GM23338 (cell line): ENCODE data around the gene TMPRSS11E. TPM values are rescaled to one million over a fixed set of nuclear protein-coding genes. Genes with fewer than 3 reads are reported as not detected.

Experiments
- ATAC-seq: fragments of 200-7000 bp; cut with Tn5 transposase; 3 replicates; pipeline ENCODE4 v1.9.1; 2020
- DNase-seq: peaks from one replicate; pipeline ENCODE4 v3.0.0-alpha.2; 2015; ENCODE audit warnings: low spot score
- H2AFZ ChIP-seq: fragments of 200-600 bp; sonication (generic); 2 replicates; pipeline ENCODE4 v1.8.0; 2016; ENCODE audit warnings: antibody characterized with exemption, mild to moderate bottlenecking, moderate library complexity
- H3F3A ChIP-seq: fragments of 200-600 bp; sonication (generic); replicated peaks from 2 replicates; pipeline ENCODE4 v1.8.0; 2017; ENCODE audit warnings: antibody characterized with exemption, mixed run types, low read depth
- H3K27ac ChIP-seq: fragments of 200-600 bp; sonication (generic); 2 replicates; pipeline ENCODE4 v1.6.1; 2016; ENCODE audit warnings: low read depth
- H3K27me3 ChIP-seq: fragments of 200-600 bp; sonication (generic); 2 replicates; pipeline ENCODE4 v1.8.0; 2016; ENCODE audit warnings: mild to moderate bottlenecking, mixed run types, moderate library complexity; ENCODE audit not compliant: insufficient read depth
- H3K36me3 ChIP-seq: fragments of 200-600 bp; sonication (generic); 2 replicates; pipeline ENCODE4 v1.8.0; 2016; ENCODE audit warnings: mild to moderate bottlenecking; ENCODE audit not compliant: insufficient read depth
- H3K4me1 ChIP-seq: fragments of 200-600 bp; sonication (generic); 2 replicates; pipeline ENCODE4 v1.8.0; 2016; ENCODE audit warnings: mild to moderate bottlenecking, moderate library complexity; ENCODE audit not compliant: insufficient read depth
- H3K4me2 ChIP-seq: fragments of 200-600 bp; sonication (generic); 2 replicates; pipeline ENCODE4 v1.7.1; 2017; ENCODE audit warnings: mixed run types
- H3K4me3 ChIP-seq: fragments of 200-600 bp; sonication (generic); 2 replicates; pipeline ENCODE4 v1.6.1; 2016; ENCODE audit warnings: mixed run types
- H3K79me2 ChIP-seq: fragments of 200-600 bp; sonication (generic); replicated peaks from 2 replicates; pipeline ENCODE4 v1.8.0; 2017; ENCODE audit warnings: mild to moderate bottlenecking; ENCODE audit not compliant: insufficient read depth
- H3K9me2 ChIP-seq: fragments of 200-600 bp; sonication (generic); 2 replicates; pipeline ENCODE4 v1.8.0; 2017; ENCODE audit not compliant: insufficient read depth
- H4K20me1 ChIP-seq: fragments of 200-600 bp; sonication (generic); replicated peaks from 2 replicates; pipeline ENCODE4 v1.8.0; 2017; ENCODE audit warnings: mild to moderate bottlenecking; ENCODE audit not compliant: insufficient read depth
- H3K27ac Mint-ChIP-seq: 2 replicates; pipeline ENCODE4 v1.8.0; 2020; ENCODE audit warnings: inconsistent platforms, mild to moderate bottlenecking, moderate library complexity, mixed read lengths
- H3K27me3 Mint-ChIP-seq: 3 replicates; pipeline ENCODE4 v1.8.0; 2022; ENCODE audit warnings: low read depth, mild to moderate bottlenecking, moderate library complexity, mixed read lengths, inconsistent platforms; ENCODE audit not compliant: insufficient read depth, poor library complexity
- H3K36me3 Mint-ChIP-seq: 3 replicates; pipeline ENCODE4 v1.8.0; 2021; ENCODE audit warnings: low read depth, mild to moderate bottlenecking, inconsistent platforms, moderate library complexity, mixed read lengths
- H3K4me1 Mint-ChIP-seq: 3 replicates; pipeline ENCODE4 v1.8.0; 2020; ENCODE audit warnings: mild to moderate bottlenecking, inconsistent platforms, mixed read lengths
- H3K4me3 Mint-ChIP-seq: 3 replicates; pipeline ENCODE4 v1.8.0; 2021; ENCODE audit warnings: moderate library complexity, mild to moderate bottlenecking, inconsistent platforms, mixed read lengths
- H3K9me3 Mint-ChIP-seq: 3 replicates; pipeline ENCODE4 v1.8.0; 2020; ENCODE audit warnings: moderate library complexity, mild to moderate bottlenecking, inconsistent platforms, mixed read lengths
- CREB1 ChIP-seq: fragments of 250-450 bp; sonication (Bioruptor Pico); IDR thresholded peaks from 2 replicates; pipeline ENCODE4 v1.5.0; 2020; ENCODE audit warnings: low read depth, mild to moderate bottlenecking, moderate library complexity
- EZH2 ChIP-seq: fragments of 200-600 bp; sonication (generic); IDR thresholded peaks from one replicate; pipeline ENCODE4 v1.8.0; 2017; ENCODE audit warnings: antibody characterized with exemption, mild to moderate bottlenecking, low read depth; ENCODE audit not compliant: unreplicated experiment
- EZH2phosphoT487 ChIP-seq: fragments of 200-600 bp; sonication (generic); IDR thresholded peaks from one replicate; pipeline ENCODE4 v1.8.1; 2018; ENCODE audit warnings: antibody characterized with exemption; ENCODE audit not compliant: unreplicated experiment
- JUNB ChIP-seq: IDR thresholded peaks from one replicate; pipeline ENCODE4 v1.6.1; 2016; ENCODE audit warnings: antibody characterized with exemption; ENCODE audit not compliant: unreplicated experiment
- NANOG ChIP-seq: IDR thresholded peaks from 2 replicates; pipeline ENCODE4 v1.6.1; 2016; ENCODE audit warnings: antibody characterized with exemption, borderline replicate concordance
- POLR2AphosphoS5 ChIP-seq: IDR thresholded peaks from 2 replicates; pipeline ENCODE4 v1.6.1; 2016; ENCODE audit warnings: antibody characterized with exemption, low read depth
- STAT1 ChIP-seq: IDR thresholded peaks from one replicate; pipeline ENCODE4 v1.6.1; 2016; ENCODE audit warnings: antibody characterized with exemption; ENCODE audit not compliant: unreplicated experiment
- ZNF114 ChIP-seq: fragments of 250-450 bp; sonication (Bioruptor Pico); IDR thresholded peaks from 2 replicates; pipeline ENCODE4 v1.5.0; 2020; ENCODE audit warnings: mild to moderate bottlenecking, moderate library complexity
- ZNF331 ChIP-seq: fragments of 250-450 bp; sonication (Bioruptor Pico); IDR thresholded peaks from 2 replicates; pipeline ENCODE4 v1.5.0; 2020; ENCODE audit warnings: low read depth, mild to moderate bottlenecking, moderate library complexity
- polyA plus RNA-seq: library from polyadenylated mRNA; unstranded; fragments of >200 nt; fragmentation: Nextera tagmentation; extraction: Ambion mirVana; gene quantifications from 2 replicates; pipeline ENCODE4 v1.2.1, GENCODE V29; 2016
- total RNA-seq: library from RNA; depleted of rRNA; stranded (reverse); fragments of >200 nt; shearing (Covaris generic); gene quantifications from 2 replicates; pipeline ENCODE4 v1.2.3, GENCODE V29; 2014
- TF ChIP-seq, protein P1 (sequence below), 2 experiments: fragments of 200-600 bp in 1 of 2; sonication (generic) in 1 of 2; conservative IDR thresholded peaks; 2 replicates each; pipeline versions ENCODE4 v1.5.1 to v1.6.1; 2016 to 2017; ENCODE audit warnings: antibody characterized with exemption in 2 of 2, low read depth in 2 of 2, mild to moderate bottlenecking in 2 of 2, moderate library complexity in 1 of 2
- TF ChIP-seq, protein P2 (sequence below): fragments of 250-450 bp; sonication (Bioruptor Pico); IDR thresholded peaks from 2 replicates; pipeline ENCODE4 v1.5.0; 2020; ENCODE audit warnings: mild to moderate bottlenecking, moderate library complexity
- TF ChIP-seq, protein P3 (sequence below): IDR thresholded peaks from one replicate; pipeline ENCODE4 v1.6.1; 2018; ENCODE audit warnings: antibody characterized with exemption; ENCODE audit not compliant: unreplicated experiment
- TF ChIP-seq, protein P4 (sequence below): IDR thresholded peaks from 2 replicates; pipeline ENCODE4 v1.6.1; 2016; ENCODE audit warnings: antibody characterized with exemption

TMPRSS11E gene
- total and polyA plus RNA-seq, 2 experiments from 2014 or later, result 0.44 to 1.4 TPM

GRCh38 chr4:68462691-68463090 is 15.4 kb downstream of the TMPRSS11E start:
- no peak overlapping the region for H3K4me2 ChIP-seq
- ATAC-seq (no peak), DNase-seq (no peak)
- no peak overlapping the region for H3K27ac ChIP-seq
- Mint-ChIP-seq H3K4me1 (peaks cover 18% of the 10 kb centered on the region), H3K36me3 (no peaks in the 10 kb centered on the region), H3K27me3 (no peaks in the 10 kb centered on the region), H3K27ac (no peak overlapping the region), H3K9me3 (no peaks in the 10 kb centered on the region), H3K4me3 (no peak overlapping the region)
- no peak for TF ChIP-seq EZH2
- TF ChIP-seq ZNF331 (CRISPR knock-in tag), result no peak
- TF ChIP-seq CREB1 (CRISPR knock-in tag), result no peak
- TF ChIP-seq ZNF114 (CRISPR knock-in tag), result no peak
- TF ChIP-seq, protein P1, sequence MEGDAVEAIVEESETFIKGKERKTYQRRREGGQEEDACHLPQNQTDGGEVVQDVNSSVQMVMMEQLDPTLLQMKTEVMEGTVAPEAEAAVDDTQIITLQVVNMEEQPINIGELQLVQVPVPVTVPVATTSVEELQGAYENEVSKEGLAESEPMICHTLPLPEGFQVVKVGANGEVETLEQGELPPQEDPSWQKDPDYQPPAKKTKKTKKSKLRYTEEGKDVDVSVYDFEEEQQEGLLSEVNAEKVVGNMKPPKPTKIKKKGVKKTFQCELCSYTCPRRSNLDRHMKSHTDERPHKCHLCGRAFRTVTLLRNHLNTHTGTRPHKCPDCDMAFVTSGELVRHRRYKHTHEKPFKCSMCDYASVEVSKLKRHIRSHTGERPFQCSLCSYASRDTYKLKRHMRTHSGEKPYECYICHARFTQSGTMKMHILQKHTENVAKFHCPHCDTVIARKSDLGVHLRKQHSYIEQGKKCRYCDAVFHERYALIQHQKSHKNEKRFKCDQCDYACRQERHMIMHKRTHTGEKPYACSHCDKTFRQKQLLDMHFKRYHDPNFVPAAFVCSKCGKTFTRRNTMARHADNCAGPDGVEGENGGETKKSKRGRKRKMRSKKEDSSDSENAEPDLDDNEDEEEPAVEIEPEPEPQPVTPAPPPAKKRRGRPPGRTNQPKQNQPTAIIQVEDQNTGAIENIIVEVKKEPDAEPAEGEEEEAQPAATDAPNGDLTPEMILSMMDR (conservative IDR thresholded peaks at IDR 0.05; ENCODE audit: low read depth in 2 of 2), result no peak
- no peak for TF ChIP-seq JUNB
- TF ChIP-seq, protein P2, sequence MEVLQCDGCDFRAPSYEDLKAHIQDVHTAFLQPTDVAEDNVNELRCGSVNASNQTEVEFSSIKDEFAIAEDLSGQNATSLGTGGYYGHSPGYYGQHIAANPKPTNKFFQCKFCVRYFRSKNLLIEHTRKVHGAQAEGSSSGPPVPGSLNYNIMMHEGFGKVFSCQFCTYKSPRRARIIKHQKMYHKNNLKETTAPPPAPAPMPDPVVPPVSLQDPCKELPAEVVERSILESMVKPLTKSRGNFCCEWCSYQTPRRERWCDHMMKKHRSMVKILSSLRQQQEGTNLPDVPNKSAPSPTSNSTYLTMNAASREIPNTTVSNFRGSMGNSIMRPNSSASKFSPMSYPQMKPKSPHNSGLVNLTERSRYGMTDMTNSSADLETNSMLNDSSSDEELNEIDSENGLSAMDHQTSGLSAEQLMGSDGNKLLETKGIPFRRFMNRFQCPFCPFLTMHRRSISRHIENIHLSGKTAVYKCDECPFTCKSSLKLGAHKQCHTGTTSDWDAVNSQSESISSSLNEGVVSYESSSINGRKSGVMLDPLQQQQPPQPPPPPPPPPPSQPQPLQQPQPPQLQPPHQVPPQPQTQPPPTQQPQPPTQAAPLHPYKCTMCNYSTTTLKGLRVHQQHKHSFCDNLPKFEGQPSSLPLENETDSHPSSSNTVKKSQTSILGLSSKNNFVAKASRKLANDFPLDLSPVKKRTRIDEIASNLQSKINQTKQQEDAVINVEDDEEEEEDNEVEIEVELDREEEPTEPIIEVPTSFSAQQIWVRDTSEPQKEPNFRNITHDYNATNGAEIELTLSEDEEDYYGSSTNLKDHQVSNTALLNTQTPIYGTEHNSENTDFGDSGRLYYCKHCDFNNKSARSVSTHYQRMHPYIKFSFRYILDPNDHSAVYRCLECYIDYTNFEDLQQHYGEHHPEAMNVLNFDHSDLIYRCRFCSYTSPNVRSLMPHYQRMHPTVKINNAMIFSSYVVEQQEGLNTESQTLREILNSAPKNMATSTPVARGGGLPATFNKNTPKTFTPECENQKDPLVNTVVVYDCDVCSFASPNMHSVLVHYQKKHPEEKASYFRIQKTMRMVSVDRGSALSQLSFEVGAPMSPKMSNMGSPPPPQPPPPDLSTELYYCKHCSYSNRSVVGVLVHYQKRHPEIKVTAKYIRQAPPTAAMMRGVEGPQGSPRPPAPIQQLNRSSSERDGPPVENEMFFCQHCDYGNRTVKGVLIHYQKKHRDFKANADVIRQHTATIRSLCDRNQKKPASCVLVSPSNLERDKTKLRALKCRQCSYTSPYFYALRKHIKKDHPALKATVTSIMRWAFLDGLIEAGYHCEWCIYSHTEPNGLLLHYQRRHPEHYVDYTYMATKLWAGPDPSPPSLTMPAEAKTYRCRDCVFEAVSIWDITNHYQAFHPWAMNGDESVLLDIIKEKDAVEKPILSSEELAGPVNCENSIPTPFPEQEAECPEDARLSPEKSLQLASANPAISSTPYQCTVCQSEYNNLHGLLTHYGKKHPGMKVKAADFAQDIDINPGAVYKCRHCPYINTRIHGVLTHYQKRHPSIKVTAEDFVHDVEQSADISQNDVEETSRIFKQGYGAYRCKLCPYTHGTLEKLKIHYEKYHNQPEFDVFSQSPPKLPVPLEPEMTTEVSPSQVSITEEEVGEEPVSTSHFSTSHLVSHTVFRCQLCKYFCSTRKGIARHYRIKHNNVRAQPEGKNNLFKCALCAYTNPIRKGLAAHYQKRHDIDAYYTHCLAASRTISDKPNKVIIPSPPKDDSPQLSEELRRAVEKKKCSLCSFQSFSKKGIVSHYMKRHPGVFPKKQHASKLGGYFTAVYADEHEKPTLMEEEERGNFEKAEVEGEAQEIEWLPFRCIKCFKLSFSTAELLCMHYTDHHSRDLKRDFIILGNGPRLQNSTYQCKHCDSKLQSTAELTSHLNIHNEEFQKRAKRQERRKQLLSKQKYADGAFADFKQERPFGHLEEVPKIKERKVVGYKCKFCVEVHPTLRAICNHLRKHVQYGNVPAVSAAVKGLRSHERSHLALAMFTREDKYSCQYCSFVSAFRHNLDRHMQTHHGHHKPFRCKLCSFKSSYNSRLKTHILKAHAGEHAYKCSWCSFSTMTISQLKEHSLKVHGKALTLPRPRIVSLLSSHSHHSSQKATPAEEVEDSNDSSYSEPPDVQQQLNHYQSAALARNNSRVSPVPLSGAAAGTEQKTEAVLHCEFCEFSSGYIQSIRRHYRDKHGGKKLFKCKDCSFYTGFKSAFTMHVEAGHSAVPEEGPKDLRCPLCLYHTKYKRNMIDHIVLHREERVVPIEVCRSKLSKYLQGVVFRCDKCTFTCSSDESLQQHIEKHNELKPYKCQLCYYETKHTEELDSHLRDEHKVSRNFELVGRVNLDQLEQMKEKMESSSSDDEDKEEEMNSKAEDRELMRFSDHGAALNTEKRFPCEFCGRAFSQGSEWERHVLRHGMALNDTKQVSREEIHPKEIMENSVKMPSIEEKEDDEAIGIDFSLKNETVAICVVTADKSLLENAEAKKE (CRISPR knock-in tag), result no peak
- no peak for TF ChIP-seq STAT1
- no peak for TF ChIP-seq POLR2AphosphoS5
- TF ChIP-seq EZH2phosphoT487, result no peak
- no peak for TF ChIP-seq NANOG
- TF ChIP-seq, protein P3, sequence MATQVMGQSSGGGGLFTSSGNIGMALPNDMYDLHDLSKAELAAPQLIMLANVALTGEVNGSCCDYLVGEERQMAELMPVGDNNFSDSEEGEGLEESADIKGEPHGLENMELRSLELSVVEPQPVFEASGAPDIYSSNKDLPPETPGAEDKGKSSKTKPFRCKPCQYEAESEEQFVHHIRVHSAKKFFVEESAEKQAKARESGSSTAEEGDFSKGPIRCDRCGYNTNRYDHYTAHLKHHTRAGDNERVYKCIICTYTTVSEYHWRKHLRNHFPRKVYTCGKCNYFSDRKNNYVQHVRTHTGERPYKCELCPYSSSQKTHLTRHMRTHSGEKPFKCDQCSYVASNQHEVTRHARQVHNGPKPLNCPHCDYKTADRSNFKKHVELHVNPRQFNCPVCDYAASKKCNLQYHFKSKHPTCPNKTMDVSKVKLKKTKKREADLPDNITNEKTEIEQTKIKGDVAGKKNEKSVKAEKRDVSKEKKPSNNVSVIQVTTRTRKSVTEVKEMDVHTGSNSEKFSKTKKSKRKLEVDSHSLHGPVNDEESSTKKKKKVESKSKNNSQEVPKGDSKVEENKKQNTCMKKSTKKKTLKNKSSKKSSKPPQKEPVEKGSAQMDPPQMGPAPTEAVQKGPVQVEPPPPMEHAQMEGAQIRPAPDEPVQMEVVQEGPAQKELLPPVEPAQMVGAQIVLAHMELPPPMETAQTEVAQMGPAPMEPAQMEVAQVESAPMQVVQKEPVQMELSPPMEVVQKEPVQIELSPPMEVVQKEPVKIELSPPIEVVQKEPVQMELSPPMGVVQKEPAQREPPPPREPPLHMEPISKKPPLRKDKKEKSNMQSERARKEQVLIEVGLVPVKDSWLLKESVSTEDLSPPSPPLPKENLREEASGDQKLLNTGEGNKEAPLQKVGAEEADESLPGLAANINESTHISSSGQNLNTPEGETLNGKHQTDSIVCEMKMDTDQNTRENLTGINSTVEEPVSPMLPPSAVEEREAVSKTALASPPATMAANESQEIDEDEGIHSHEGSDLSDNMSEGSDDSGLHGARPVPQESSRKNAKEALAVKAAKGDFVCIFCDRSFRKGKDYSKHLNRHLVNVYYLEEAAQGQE, result no peak
- TF ChIP-seq, protein P4, sequence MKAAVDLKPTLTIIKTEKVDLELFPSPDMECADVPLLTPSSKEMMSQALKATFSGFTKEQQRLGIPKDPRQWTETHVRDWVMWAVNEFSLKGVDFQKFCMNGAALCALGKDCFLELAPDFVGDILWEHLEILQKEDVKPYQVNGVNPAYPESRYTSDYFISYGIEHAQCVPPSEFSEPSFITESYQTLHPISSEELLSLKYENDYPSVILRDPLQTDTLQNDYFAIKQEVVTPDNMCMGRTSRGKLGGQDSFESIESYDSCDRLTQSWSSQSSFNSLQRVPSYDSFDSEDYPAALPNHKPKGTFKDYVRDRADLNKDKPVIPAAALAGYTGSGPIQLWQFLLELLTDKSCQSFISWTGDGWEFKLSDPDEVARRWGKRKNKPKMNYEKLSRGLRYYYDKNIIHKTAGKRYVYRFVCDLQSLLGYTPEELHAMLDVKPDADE, result no peak
- no peaks in the 10 kb centered on the region for H3F3A ChIP-seq
- no peaks in the 10 kb centered on the region for H4K20me1 ChIP-seq
- H3K4me1 ChIP-seq, result peaks cover 11% of the 10 kb centered on the region
- H3K79me2 ChIP-seq, result no peaks in the 10 kb centered on the region
- H3K4me3 ChIP-seq, result no peak overlapping the region
- H3K9me2 ChIP-seq, result no peaks in the 10 kb centered on the region
- no peak overlapping the region for H2AFZ ChIP-seq
- H3K27me3 ChIP-seq, result no peaks in the 10 kb centered on the region
- H3K36me3 ChIP-seq, result no peaks in the 10 kb centered on the region
